Right lobe of liver (tissue), 4 donors: ENCODE measurements around the gene SERTAD3.

Experiments used
- CTCF ChIP-seq, 4 donors: fragments of 200-600 bp in 3 of 4; fragments of 450-650 bp in 1 of 4; IDR thresholded peaks; one replicate each; pipeline versions ENCODE4 v1.5.1 to v1.8.0; 2016 to 2022; ENCODE audit warnings: antibody characterized with exemption in 4 of 4, mild to moderate bottlenecking in 2 of 4
- POLR2A ChIP-seq: fragments of 450-650 bp; IDR thresholded peaks from one replicate; pipeline ENCODE4 v1.6.1; 2017; ENCODE audit warnings: antibody characterized with exemption, mild to moderate bottlenecking
- donor health status: DM: no; HTN: no; CAD: no.
- donor health status: DM: no; HTN: no; CAD: no.
- donor health status: DM: no; HTN: yes; CAD: no.

DNA sequence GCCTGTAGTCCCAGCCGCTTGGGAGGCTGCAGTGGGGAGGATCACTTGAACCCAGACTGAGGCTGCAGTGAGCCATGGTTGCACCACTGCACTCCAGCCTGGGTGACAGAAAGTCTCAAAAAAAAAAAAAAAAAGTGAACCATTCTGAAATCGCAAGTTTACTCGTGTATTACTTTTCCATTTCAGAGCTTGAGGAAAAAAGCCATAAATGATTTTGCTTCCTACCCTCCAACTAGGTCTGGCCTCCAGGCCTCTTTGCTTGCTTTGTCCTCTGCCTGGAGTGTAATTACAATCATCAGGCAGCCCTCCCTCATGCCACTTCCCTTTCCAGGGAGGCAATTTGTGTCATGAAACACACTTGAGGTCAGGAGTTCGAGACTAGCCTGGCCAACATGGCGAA is 12.9 kb upstream of the SERTAD3 start:
- no peak for TF ChIP-seq CTCF (IDR thresholded peaks at IDR 0.05)
- TF ChIP-seq POLR2A = no peak
